HepG2 (cell line): ENCODE data around the gene ACAP2. TPM values are rescaled to one million over a fixed set of nuclear protein-coding genes. Genes with fewer than 3 reads are reported as not detected.
A peak's percentile ranks its signal among the peaks of the same experiment; 100 is the strongest.

Experiments
- ATAC-seq: fragments of 200-7000 bp; cut with Tn5 transposase; 3 replicates; pipeline ENCODE4 v1.9.1; 2020; ENCODE audit warnings: mild to moderate bottlenecking, moderate library complexity
- BruUV-seq: library from RNA; stranded (reverse); fragments of 400-500 nt; replicated peaks from 2 replicates; lab custom pipeline; 2021; lab: Mats Ljungman, UMichigan
- CTCF ChIA-PET: fragments of 300-600 bp; formaldehyde crosslinking; extraction: SDS; loops from one replicate; lab custom pipeline; 2021; ENCODE audit warnings: low total read pairs, inconsistent platforms, low intra/inter-chr PET ratio; lab: Yijun Ruan, JAX
- POLR2A ChIA-PET: fragments of 350-600 bp; sonication (Branson Sonifier 250); formaldehyde crosslinking; loops from one replicate; lab custom pipeline; 2020; ENCODE audit warnings: antibody characterized with exemption, inconsistent platforms; lab: Yijun Ruan, JAX
- DNase-seq: peaks from one replicate; pipeline ENCODE4 v3.0.0-alpha.2; 2015; ENCODE audit warnings: low spot score
- FAIRE-seq: peaks from 3 replicates; lab custom pipeline; 2011; peaks lifted over from hg19 to GRCh38; lab: Jason Lieb, UNC
- H2AFZ ChIP-seq: one replicate; pipeline ENCODE4 v1.6.1; 2011; ENCODE audit warnings: low read length, inconsistent platforms
- H3K27ac ChIP-seq: fragments of 300-600 bp; 3 replicates; pipeline ENCODE4 v1.8.0; 2011; ENCODE audit warnings: mixed run types, mild to moderate bottlenecking, mixed read lengths, low read length, inconsistent platforms; ENCODE audit not compliant: insufficient read depth; ENCODE audit errors: extremely low read length
- H3K27me3 ChIP-seq, 2 experiments: fragments of 200-600 bp in 1 of 2; 2 replicates in 1 of 2; 3 replicates in 1 of 2; pipeline versions ENCODE4 v1.6.0 to v1.8.0; 2011; ENCODE audit warnings: low read length in 2 of 2, mild to moderate bottlenecking in 2 of 2, moderate library complexity in 2 of 2, inconsistent platforms in 1 of 2; ENCODE audit not compliant: insufficient read depth in 2 of 2, control insufficient read depth in 1 of 2
- H3K36me3 ChIP-seq, 2 experiments: fragments of 200-600 bp in 1 of 2; replicated peaks in 1 of 2; 2 replicates in 1 of 2; 3 replicates in 1 of 2; pipeline versions ENCODE4 v1.5.1 to v1.8.0; 2011; ENCODE audit warnings: low read length in 2 of 2, inconsistent platforms in 1 of 2; ENCODE audit not compliant: insufficient read depth in 2 of 2, control insufficient read depth in 1 of 2
- H3K4me1 ChIP-seq: 2 replicates; pipeline ENCODE4 v1.5.1; 2012; ENCODE audit warnings: low read length, inconsistent platforms; ENCODE audit not compliant: insufficient read depth
- H3K4me2 ChIP-seq: 2 replicates; pipeline ENCODE4 v1.6.0; 2011; ENCODE audit warnings: low read depth, low read length, inconsistent platforms
- H3K4me3 ChIP-seq, 3 experiments: fragments of 200-600 bp in 1 of 3; sonication (generic), shearing (Covaris generic) in 1 of 3; replicated peaks in 1 of 3; 2 replicates each; pipeline ENCODE4 v1.5.1; 2011 to 2016; ENCODE audit warnings: low read length in 3 of 3, inconsistent platforms in 2 of 3, low read depth in 2 of 3, mild to moderate bottlenecking in 2 of 3, control low read depth in 1 of 3, mixed read lengths in 1 of 3; ENCODE audit not compliant: insufficient read depth in 1 of 3
- H3K79me2 ChIP-seq: one replicate; pipeline ENCODE4 v1.6.1; 2011; ENCODE audit warnings: low read length, inconsistent platforms; ENCODE audit not compliant: insufficient read depth
- H3K9ac ChIP-seq: 2 replicates; pipeline ENCODE4 v1.6.0; 2011; ENCODE audit warnings: mild to moderate bottlenecking, low read depth, low read length, inconsistent platforms; ENCODE audit not compliant: insufficient read depth
- H3K9me3 ChIP-seq: 2 replicates; pipeline ENCODE4 v1.5.1; 2012; ENCODE audit warnings: mild to moderate bottlenecking, low read length
- H4K20me1 ChIP-seq: 2 replicates; pipeline ENCODE4 v1.6.0; 2011; ENCODE audit warnings: inconsistent platforms, mild to moderate bottlenecking, low read length, moderate library complexity; ENCODE audit not compliant: insufficient read depth
- ASH2L ChIP-seq: fragments of 300-600, 200-600 bp; sonication (generic); IDR thresholded peaks from 2 replicates; pipeline ENCODE4 v1.7.0; 2017; ENCODE audit warnings: low read depth, mild to moderate bottlenecking, moderate library complexity, mixed read lengths, low read length; ENCODE audit not compliant: insufficient read length
- FOXO4 ChIP-seq: sonication (generic); formaldehyde crosslinking; conservative IDR thresholded peaks from 2 replicates; pipeline ENCODE4 v1.8.1; 2023; ENCODE audit warnings: missing genetic modification reagents
- PRDM15 ChIP-seq: sonication (generic); formaldehyde crosslinking; IDR thresholded peaks from 2 replicates; pipeline ENCODE4 v1.4.0; 2020; ENCODE audit warnings: missing genetic modification reagents
- PRMT3 ChIP-seq: sonication (generic); formaldehyde crosslinking; IDR thresholded peaks from 2 replicates; pipeline ENCODE4 v1.8.1; 2022; ENCODE audit warnings: low read depth, mild to moderate bottlenecking, moderate library complexity, missing genetic modification reagents, borderline replicate concordance
- TFDP1 ChIP-seq: IDR thresholded peaks from 2 replicates; pipeline ENCODE4 v1.6.1; 2016; ENCODE audit warnings: missing compliant biosample characterization, missing genetic modification reagents, borderline replicate concordance
- ZBTB7A ChIP-seq: sonication (generic); formaldehyde crosslinking; IDR thresholded peaks from 2 replicates; pipeline ENCODE4 v1.8.0; 2022; ENCODE audit warnings: mild to moderate bottlenecking, missing genetic modification reagents
- ZC3H13 ChIP-seq: sonication (generic); formaldehyde crosslinking; IDR thresholded peaks from 2 replicates; pipeline ENCODE4 v1.8.1; 2023; ENCODE audit warnings: mild to moderate bottlenecking, missing genetic modification reagents, moderate library complexity
- ZEB1 ChIP-seq: IDR thresholded peaks from 2 replicates; pipeline ENCODE4 v1.6.1; 2012; ENCODE audit warnings: mild to moderate bottlenecking, low read depth, inconsistent platforms; ENCODE audit not compliant: insufficient replicate concordance
- ZNF546 ChIP-seq: sonication (generic); formaldehyde crosslinking; conservative IDR thresholded peaks from 2 replicates; pipeline ENCODE4 v1.8.1; 2023; ENCODE audit warnings: mild to moderate bottlenecking, missing genetic modification reagents
- WGBS: methylation state at CpG from one replicate; pipeline ENCODE4 v1.1.6; 2017; ENCODE audit warnings: low lambda C conversion rate; 5-methylcytosine and 5-hydroxymethylcytosine counted together
- in situ Hi-C: cut with HindIII; loops from 2 replicates; pipeline ENCODE4 v1.10.0; 2017; ENCODE audit warnings: low pct_unique_long_range_greater_than_20kb; ENCODE audit not compliant: extremely low pct_ligation_motif_present
- intact Hi-C: fragments of 100-400 bp; cut with micrococcal nuclease; formaldehyde crosslinking; loops from one replicate; pipeline ENCODE4 v1.10.0; 2022; ENCODE audit not compliant: unreplicated experiment
- polyA plus RNA-seq, 8 experiments: library from polyadenylated mRNA; depleted of rRNA in 3 of 8; stranded (reverse) in 7 of 8; unstranded in 1 of 8; fragments of >200 nt; fragmentation: Illumina TruSeq in 4 of 8; extraction: Trizol in 4 of 8; gene quantifications; 2 replicates each; pipeline versions ENCODE4 v1.2.1 to v1.2.3, GENCODE V29; 2011 to 2016; ENCODE audit warnings: low read depth in 4 of 8, missing spikeins in 1 of 8, mixed read lengths in 1 of 8; ENCODE audit not compliant: insufficient read depth in 1 of 8
- total RNA-seq, 5 experiments: library from RNA; depleted of rRNA; stranded (reverse); fragments of >200 nt; fragmentation: Illumina TruSeq; extraction: Trizol; gene quantifications; 2 replicates each; pipeline ENCODE4 v1.2.3, GENCODE V29; 2016; ENCODE audit warnings: low read depth in 1 of 5
- TF ChIP-seq, protein P1 (sequence below): IDR thresholded peaks from 2 replicates; pipeline ENCODE4 v1.6.1; 2018; ENCODE audit warnings: missing genetic modification reagents, mild to moderate bottlenecking, missing compliant biosample characterization
- TF ChIP-seq, protein P2 (sequence below): sonication (generic); formaldehyde crosslinking; IDR thresholded peaks from 2 replicates; pipeline ENCODE4 v1.8.1; 2023; ENCODE audit warnings: mild to moderate bottlenecking, inconsistent platforms, moderate library complexity, missing genetic modification reagents, borderline replicate concordance

ACAP2 gene
- total and polyA plus RNA-seq, 2 of the 13 experiments (the other 11 are each of a cell fraction or from before 2014, with no cell fraction given), result 7.3 to 23.9 TPM

GRCh38 chr3:195260280-195260905, 182.4 kb downstream of the ACAP2 start:
- H3K4me1 ChIP-seq, result peaks cover 38% of the 10 kb centered on the region
- peaks cover 2 to 7% of the 10 kb centered on the region in 2 experiments; a peak in 4 of 5 replicates for H3K36me3 ChIP-seq
- 93% methylated on average over 3 of the region's 41 CpGs for WGBS
- no TSS peak for BruUV-seq
- no peaks in the 10 kb centered on the region for H4K20me1 ChIP-seq
- peak overlapping the region; percentile 84 for H3K4me2 ChIP-seq
- no peak for FAIRE-seq
- ChIA-PET CTCF (interaction anchor here (0.9 to 1.7 kb wide), 6 partner anchors 96 to 589 kb away, joined by 3 to 19 read pairs (median 4); partner anchors contain the start of gene LSG1), POLR2A (interaction anchor here (0.9 kb wide), 1 partner anchor 10 kb away, joined by 4 read pairs; no protein-coding TSS in a partner anchor)
- H3K79me2 ChIP-seq, result peaks cover 28% of the 10 kb centered on the region
- intact Hi-C loops (loop anchor here (1.0 to 2.0 kb wide), 3 partner anchors 258 to 588 kb away; partner anchors contain the start of gene LSG1), in situ Hi-C loops (no loop called here)
- DNase-seq, result no peak
- no peaks in the 10 kb centered on the region for H3K27me3 ChIP-seq
- H3K4me3 ChIP-seq, result peak overlapping the region; percentile 46 to 77 (median 50); a peak in 5 of 6 replicates
- ATAC-seq, result no peak
- H2AFZ ChIP-seq, result no peak overlapping the region
- H3K9me3 ChIP-seq, result no peaks in the 10 kb centered on the region
- peak overlapping the region; percentile 59 for H3K9ac ChIP-seq
- H3K27ac ChIP-seq, result no peak overlapping the region
- no peak for TF ChIP-seq TFDP1 (CRISPR knock-in tag)
- no peak for TF ChIP-seq PRMT3 (CRISPR knock-in tag)
- no peak; the same call in 1 of the 2 replicates for TF ChIP-seq ZBTB7A (CRISPR knock-in tag)
- TF ChIP-seq FOXO4 (CRISPR knock-in tag), result no peak
- TF ChIP-seq ZC3H13 (CRISPR knock-in tag), result 0 out of 2 replicates have a peak, but pooled peaks have one; percentile 7
- TF ChIP-seq, protein P1, sequence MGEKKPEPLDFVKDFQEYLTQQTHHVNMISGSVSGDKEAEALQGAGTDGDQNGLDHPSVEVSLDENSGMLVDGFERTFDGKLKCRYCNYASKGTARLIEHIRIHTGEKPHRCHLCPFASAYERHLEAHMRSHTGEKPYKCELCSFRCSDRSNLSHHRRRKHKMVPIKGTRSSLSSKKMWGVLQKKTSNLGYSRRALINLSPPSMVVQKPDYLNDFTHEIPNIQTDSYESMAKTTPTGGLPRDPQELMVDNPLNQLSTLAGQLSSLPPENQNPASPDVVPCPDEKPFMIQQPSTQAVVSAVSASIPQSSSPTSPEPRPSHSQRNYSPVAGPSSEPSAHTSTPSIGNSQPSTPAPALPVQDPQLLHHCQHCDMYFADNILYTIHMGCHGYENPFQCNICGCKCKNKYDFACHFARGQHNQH, result no peak
- peak; percentile 32; the same call in 1 of the 2 replicates for TF ChIP-seq PRDM15 (CRISPR knock-in tag)
- TF ChIP-seq ZNF546 (CRISPR knock-in tag), result 0 out of 2 replicates have a peak, but pooled peaks have one; percentile 1
- TF ChIP-seq, protein P2, sequence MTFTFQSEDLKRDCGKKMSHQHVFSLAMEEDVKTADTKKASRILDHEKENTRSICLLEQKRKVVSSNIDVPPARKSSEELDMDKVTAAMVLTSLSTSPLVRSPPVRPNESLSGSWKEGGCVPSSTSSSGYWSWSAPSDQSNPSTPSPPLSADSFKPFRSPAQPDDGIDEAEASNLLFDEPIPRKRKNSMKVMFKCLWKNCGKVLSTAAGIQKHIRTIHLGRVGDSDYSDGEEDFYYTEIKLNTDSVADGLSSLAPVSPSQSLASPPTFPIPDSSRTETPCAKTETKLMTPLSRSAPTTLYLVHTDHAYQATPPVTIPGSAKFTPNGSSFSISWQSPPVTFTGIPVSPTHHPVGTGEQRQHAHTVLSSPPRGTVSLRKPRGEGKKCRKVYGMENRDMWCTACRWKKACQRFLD (CRISPR knock-in tag), result no peak
- peak; percentile 25 for TF ChIP-seq ASH2L
- peak; percentile 10 for TF ChIP-seq ZEB1
